CD4-positive, alpha-beta memory T cell (primary cell): Measurements from ENCODE around the gene CCDC34. TPM values are rescaled to one million over a fixed set of nuclear protein-coding genes. Genes with fewer than 3 reads are reported as not detected.

ENCODE experiments used
- CTCF ChIA-PET: fragments of 350-600 bp; sonication (Branson Sonifier 250); formaldehyde crosslinking; loops from one replicate; lab custom pipeline; 2021; ENCODE audit warnings: inconsistent platforms; ENCODE audit not compliant: partially characterized antibody; lab: Charles Lee
- POLR2A ChIA-PET: fragments of 350-600 bp; sonication (Branson Sonifier 250); formaldehyde crosslinking; loops from one replicate; lab custom pipeline; 2021; ENCODE audit not compliant: partially characterized antibody; lab: Charles Lee
- DNase-seq, 5 donors: peaks; one replicate each; pipeline versions ENCODE4 v3.0.0 to v3.0.0-alpha.2; 2020 to 2022; ENCODE audit warnings: mixed read lengths in 1 of 5
- H3K27ac ChIP-seq: one replicate; pipeline ENCODE4 v1.7.0; 2013; ENCODE audit warnings: low read depth, low read length
- H3K27me3 ChIP-seq: 2 replicates; pipeline ENCODE4 v1.7.0; 2013; ENCODE audit warnings: mild to moderate bottlenecking, low read length, moderate library complexity; ENCODE audit not compliant: insufficient read depth
- H3K36me3 ChIP-seq: 2 replicates; pipeline ENCODE4 v1.7.0; 2013; ENCODE audit warnings: mild to moderate bottlenecking, low read length, moderate library complexity; ENCODE audit not compliant: insufficient read depth
- H3K4me1 ChIP-seq: 2 replicates; pipeline ENCODE4 v1.7.0; 2013; ENCODE audit warnings: mild to moderate bottlenecking, low read length, moderate library complexity; ENCODE audit not compliant: insufficient read depth
- H3K4me3 ChIP-seq, 2 donors: one replicate each; pipeline ENCODE4 v1.7.0; 2013; ENCODE audit warnings: low read length in 2 of 2, mild to moderate bottlenecking in 1 of 2
- H3K9me3 ChIP-seq, 2 donors: one replicate each; pipeline ENCODE4 v1.7.0; 2013; ENCODE audit warnings: low read length in 2 of 2, control low read depth in 1 of 2; ENCODE audit not compliant: control insufficient read depth in 1 of 2
- H3K27ac Mint-ChIP-seq, 7 donors: one replicate each; pipeline ENCODE4 v1.8.0; 2020 to 2021; ENCODE audit warnings: mixed read lengths in 7 of 7, mild to moderate bottlenecking in 6 of 7, inconsistent platforms in 3 of 7, moderate library complexity in 3 of 7
- H3K27me3 Mint-ChIP-seq, 2 donors: one replicate each; pipeline ENCODE4 v1.8.0; 2020 to 2021; ENCODE audit warnings: mixed read lengths in 2 of 2
- H3K36me3 Mint-ChIP-seq, 2 donors: one replicate each; pipeline ENCODE4 v1.8.0; 2020 to 2021; ENCODE audit warnings: mixed read lengths in 2 of 2, inconsistent platforms in 1 of 2, mild to moderate bottlenecking in 1 of 2
- H3K4me1 Mint-ChIP-seq, 4 donors: one replicate each; pipeline ENCODE4 v1.8.0; 2020 to 2021; ENCODE audit warnings: mixed read lengths in 4 of 4, mild to moderate bottlenecking in 1 of 4
- H3K4me3 Mint-ChIP-seq, 8 donors: one replicate each; pipeline ENCODE4 v1.8.0; 2020 to 2021; ENCODE audit warnings: mixed read lengths in 8 of 8, mild to moderate bottlenecking in 7 of 8, moderate library complexity in 6 of 8, inconsistent platforms in 3 of 8
- H3K9me3 Mint-ChIP-seq, 8 donors: one replicate each; pipeline ENCODE4 v1.8.0; 2020 to 2021; ENCODE audit warnings: mixed read lengths in 8 of 8, mild to moderate bottlenecking in 5 of 8, inconsistent platforms in 3 of 8, moderate library complexity in 1 of 8
- intact Hi-C: fragments of 100-400 bp; cut with micrococcal nuclease; formaldehyde crosslinking; loops from one replicate; pipeline ENCODE4 v1.15.1; 2023
- polyA plus RNA-seq, 2 donors: library from polyadenylated mRNA; unstranded; fragments of 300-500 nt; fragmentation: Illumina TruSeq; gene quantifications; one replicate each; pipeline ENCODE4 v1.2.3, GENCODE V29; 2021
- total RNA-seq, 2 experiments: library from RNA; stranded (reverse); gene quantifications; one replicate each; pipeline ENCODE4 v1.2.3, GENCODE V29; 2021

Gene CCDC34
- total and polyA plus RNA-seq, 4 experiments from 2014 or later = 0.94 to 3.7 (median 2.7) TPM

DNA sequence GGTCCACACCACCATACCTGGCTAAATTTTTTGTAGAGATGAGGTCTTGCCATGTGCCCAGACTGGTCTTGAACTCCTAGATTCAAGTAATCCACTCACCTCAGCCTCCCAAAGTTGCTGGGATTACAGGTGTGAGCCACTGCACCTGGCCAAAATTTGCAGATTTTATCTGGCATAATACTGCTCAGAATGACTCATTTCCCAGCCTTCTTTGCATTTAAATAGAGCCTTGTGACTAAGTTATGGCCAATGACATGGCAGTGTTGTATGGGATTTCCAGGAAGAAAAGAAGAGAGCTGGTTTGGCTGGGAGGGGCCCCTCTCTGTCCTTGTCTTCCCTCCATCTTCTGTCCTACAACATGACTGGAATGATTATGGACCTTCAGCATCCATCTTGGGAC lies 55.8 kb downstream of the CCDC34 start:
- CTCF ChIA-PET = no interaction called here
- intact Hi-C loops = no loop called here

DNA sequence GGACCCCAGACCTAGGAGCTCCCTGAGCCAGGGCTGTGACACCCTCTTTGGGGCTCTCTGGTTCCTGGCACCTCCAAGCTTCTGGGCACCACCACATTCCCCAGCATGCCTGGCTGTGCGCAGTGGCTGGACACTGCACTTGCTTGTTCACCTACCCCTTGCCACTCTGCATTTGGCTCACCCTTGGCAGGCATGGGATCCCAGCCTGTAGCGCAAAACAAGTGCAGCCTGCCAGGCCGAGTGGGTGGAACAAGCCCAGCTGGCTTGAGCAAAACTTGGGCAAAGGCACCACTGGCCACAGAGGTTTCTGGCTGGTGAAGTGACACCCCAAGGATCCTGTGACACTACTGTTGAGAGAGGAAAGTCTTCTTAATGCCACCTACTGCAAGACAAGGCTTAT lies 57.3 kb downstream of the CCDC34 start:
- no peaks in the 10 kb centered on the region for H3K27me3 ChIP-seq
- H3K27ac ChIP-seq = no peak overlapping the region
- H3K4me1 ChIP-seq = no peaks in the 10 kb centered on the region
- H3K36me3 ChIP-seq = no peaks in the 10 kb centered on the region
- POLR2A ChIA-PET = no interaction called here
- H3K36me3 Mint-ChIP-seq = no peaks in the 10 kb centered on the region
- H3K4me1 Mint-ChIP-seq = no peaks in the 10 kb centered on the region
- no peak overlapping the region for H3K4me3 ChIP-seq
- intact Hi-C loops = no loop called here
- no peak for DNase-seq
- H3K4me3 Mint-ChIP-seq = no peak overlapping the region
- H3K9me3 ChIP-seq = no peaks in the 10 kb centered on the region
- CTCF ChIA-PET = interaction anchor here (1.2 kb wide), 1 partner anchor 10 kb away, joined by 3 read pairs; no protein-coding TSS in a partner anchor
- peaks cover 3 to 4% of the 10 kb centered on the region in 2 donors for H3K27me3 Mint-ChIP-seq
- no peak overlapping the region for H3K27ac Mint-ChIP-seq
- H3K9me3 Mint-ChIP-seq = peaks cover 0 to 6% (median 1%) of the 10 kb centered on the region in 8 donors

More for the DNA sequence above, 55.8 kb downstream of the CCDC34 start:
- POLR2A ChIA-PET = no interaction called here
- H3K4me1 ChIP-seq = no peaks in the 10 kb centered on the region
- Mint-ChIP-seq H3K4me3 (no peak overlapping the region), H3K27ac (no peak overlapping the region), H3K4me1 (no peaks in the 10 kb centered on the region), H3K27me3 (peaks cover 3 to 4% of the 10 kb centered on the region in 2 donors), H3K36me3 (no peaks in the 10 kb centered on the region), H3K9me3 (peaks cover 0 to 6% (median 1%) of the 10 kb centered on the region in 8 donors)
- no peak overlapping the region for H3K4me3 ChIP-seq
- no peak overlapping the region for H3K27ac ChIP-seq
- no peaks in the 10 kb centered on the region for H3K9me3 ChIP-seq
- no peaks in the 10 kb centered on the region for H3K36me3 ChIP-seq
- no peak for DNase-seq
- no peaks in the 10 kb centered on the region for H3K27me3 ChIP-seq

DNA sequence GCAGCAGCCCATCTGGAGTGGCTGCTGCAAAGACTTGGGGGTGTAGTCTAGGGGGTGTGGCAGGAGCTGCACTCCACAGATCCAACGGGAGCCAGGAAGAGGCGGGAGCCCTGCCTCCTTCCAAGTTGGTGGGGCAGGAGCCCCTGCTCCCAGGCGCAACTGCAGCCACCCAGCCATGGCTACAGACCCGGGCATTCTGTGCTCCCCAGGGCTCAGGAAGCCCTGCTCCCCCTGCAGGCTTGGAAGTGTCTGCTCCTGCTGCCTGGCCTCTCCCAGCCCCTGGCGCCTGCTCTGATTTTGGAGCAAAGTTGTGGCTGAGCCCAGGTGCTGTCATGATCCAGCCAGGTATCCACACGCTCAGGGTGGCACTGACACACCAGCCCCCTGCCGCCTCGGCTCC lies 58.5 kb downstream of the CCDC34 start:
- POLR2A ChIA-PET = no interaction called here
- intact Hi-C loops = no loop called here
- H3K4me3 Mint-ChIP-seq = no peak overlapping the region
- H3K9me3 Mint-ChIP-seq = peaks cover 0 to 6% (median 1%) of the 10 kb centered on the region in 8 donors
- H3K4me1 Mint-ChIP-seq = no peaks in the 10 kb centered on the region
- no peaks in the 10 kb centered on the region for H3K4me1 ChIP-seq
- no peak overlapping the region for H3K27ac ChIP-seq
- DNase-seq = no peak
- H3K27ac Mint-ChIP-seq = no peak overlapping the region
- no peaks in the 10 kb centered on the region for H3K36me3 ChIP-seq
- CTCF ChIA-PET = no interaction called here
- no peaks in the 10 kb centered on the region for H3K27me3 ChIP-seq
- no peaks in the 10 kb centered on the region for H3K9me3 ChIP-seq
- no peak overlapping the region for H3K4me3 ChIP-seq
- no peaks in the 10 kb centered on the region for H3K36me3 Mint-ChIP-seq
- peaks cover 3 to 4% of the 10 kb centered on the region in 2 donors for H3K27me3 Mint-ChIP-seq

DNA sequence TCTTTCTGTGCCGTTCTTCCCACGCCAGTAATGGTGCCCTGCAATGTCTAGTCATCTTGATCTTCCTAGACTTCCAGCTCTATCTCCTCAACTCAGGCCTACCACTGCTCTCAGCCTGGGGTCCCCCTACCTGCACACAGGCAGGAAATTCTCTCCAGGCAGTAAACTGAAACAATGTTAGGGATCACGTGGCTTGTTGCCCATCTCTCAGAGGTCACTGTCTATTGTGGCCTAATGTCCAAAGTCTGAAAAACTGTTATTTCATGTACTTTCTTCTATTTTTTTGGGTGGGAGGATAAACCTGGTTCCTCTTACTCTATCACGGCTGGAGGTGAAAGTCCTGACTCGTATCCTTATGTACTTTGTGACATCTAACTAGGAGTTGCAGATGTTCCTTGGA lies 59.1 kb downstream of the CCDC34 start:
- Histone ChIP-seq H3K4me3 (no peak overlapping the region), H3K9me3 (no peaks in the 10 kb centered on the region), H3K4me1 (no peaks in the 10 kb centered on the region), H3K36me3 (no peaks in the 10 kb centered on the region), H3K27ac (no peak overlapping the region), H3K27me3 (no peaks in the 10 kb centered on the region)
- H3K36me3 Mint-ChIP-seq = no peaks in the 10 kb centered on the region
- ChIA-PET POLR2A (no interaction called here), CTCF (no interaction called here)
- intact Hi-C loops = no loop called here
- H3K27me3 Mint-ChIP-seq = peaks cover 3 to 4% of the 10 kb centered on the region in 2 donors
- H3K9me3 Mint-ChIP-seq = peaks cover 0 to 6% (median 1%) of the 10 kb centered on the region in 8 donors
- no peak for DNase-seq
- no peak overlapping the region for H3K27ac Mint-ChIP-seq
- H3K4me1 Mint-ChIP-seq = no peaks in the 10 kb centered on the region
- H3K4me3 Mint-ChIP-seq = no peak overlapping the region

DNA sequence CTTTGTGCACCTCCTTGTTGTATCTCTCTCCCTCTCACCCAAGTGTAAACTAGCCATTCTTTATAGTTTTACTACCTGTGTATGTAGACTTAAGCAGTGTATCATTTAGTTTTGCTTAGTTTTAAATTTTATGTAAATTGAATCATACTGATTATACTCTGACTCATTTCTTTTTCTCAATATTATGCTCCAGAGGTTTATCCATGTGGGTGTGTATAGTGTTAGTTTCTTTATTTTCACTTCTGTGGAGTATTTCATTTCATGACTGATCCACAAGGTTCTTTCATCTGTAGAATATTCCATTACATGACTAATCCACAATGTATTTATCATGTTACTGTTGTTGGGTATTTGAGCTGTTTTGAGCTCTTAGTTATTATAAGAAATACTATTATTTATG lies 62.0 kb downstream of the CCDC34 start:
- CTCF ChIA-PET = no interaction called here
- no peaks in the 10 kb centered on the region for H3K27me3 ChIP-seq
- Mint-ChIP-seq H3K4me1 (no peaks in the 10 kb centered on the region), H3K36me3 (no peaks in the 10 kb centered on the region), H3K9me3 (peaks cover 0 to 6% (median 0%) of the 10 kb centered on the region in 8 donors), H3K27ac (no peak overlapping the region), H3K4me3 (no peak overlapping the region), H3K27me3 (peaks cover 0 to 1% of the 10 kb centered on the region in 2 donors)
- H3K4me3 ChIP-seq = no peak overlapping the region
- no peak for DNase-seq
- H3K36me3 ChIP-seq = no peaks in the 10 kb centered on the region
- POLR2A ChIA-PET = no interaction called here
- intact Hi-C loops = no loop called here
- no peaks in the 10 kb centered on the region for H3K4me1 ChIP-seq
- no peaks in the 10 kb centered on the region for H3K9me3 ChIP-seq
- no peak overlapping the region for H3K27ac ChIP-seq

DNA sequence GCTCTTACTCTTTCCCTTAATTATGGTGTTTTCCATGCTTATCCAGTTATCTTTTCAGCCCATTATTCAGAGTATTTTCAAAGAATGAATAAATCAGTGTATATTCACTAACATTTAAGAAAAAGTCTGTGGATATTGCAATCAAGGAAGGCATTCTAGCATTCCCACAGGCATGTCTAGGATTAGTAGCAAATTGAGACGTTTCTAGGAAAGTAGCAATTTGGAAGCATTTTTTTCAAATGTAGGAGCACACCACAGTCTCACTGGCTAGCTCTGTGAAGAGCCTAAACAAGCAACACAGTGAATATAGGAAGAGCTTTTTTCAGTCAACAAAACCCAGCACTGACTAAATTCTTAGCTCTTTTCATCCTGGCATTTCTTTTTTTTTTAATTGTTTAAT lies 65.4 kb downstream of the CCDC34 start:
- Mint-ChIP-seq H3K9me3 (peaks cover 0 to 3% (median 3%) of the 10 kb centered on the region in 8 donors), H3K27me3 (peaks cover 2 to 5% of the 10 kb centered on the region in 2 donors), H3K4me1 (no peaks in the 10 kb centered on the region), H3K27ac (no peak overlapping the region), H3K36me3 (no peaks in the 10 kb centered on the region), H3K4me3 (no peak overlapping the region)
- no peaks in the 10 kb centered on the region for H3K36me3 ChIP-seq
- intact Hi-C loops = no loop called here
- H3K4me1 ChIP-seq = no peaks in the 10 kb centered on the region
- no peak for DNase-seq
- H3K9me3 ChIP-seq = no peaks in the 10 kb centered on the region
- H3K4me3 ChIP-seq = no peak overlapping the region
- H3K27ac ChIP-seq = no peak overlapping the region
- no peaks in the 10 kb centered on the region for H3K27me3 ChIP-seq
- POLR2A ChIA-PET = no interaction called here
- CTCF ChIA-PET = no interaction called here

DNA sequence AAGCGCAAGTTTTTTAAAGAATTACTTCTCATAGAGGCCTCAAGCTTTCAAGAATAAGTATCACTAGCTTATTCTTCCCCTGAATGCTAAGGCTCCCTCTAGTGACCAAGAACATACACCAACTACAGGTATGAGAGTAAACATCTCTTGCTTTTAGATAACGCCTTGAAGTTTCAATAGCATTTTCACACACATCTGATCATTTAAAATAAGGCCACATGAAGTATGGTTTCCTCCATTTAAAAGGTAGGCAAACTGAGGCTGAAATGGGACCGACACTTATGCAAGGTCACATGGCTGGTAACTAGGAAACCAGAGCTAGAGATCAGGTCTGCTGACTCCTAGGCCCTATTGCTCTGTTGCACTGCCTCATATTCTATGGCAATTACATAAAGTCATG lies 66.5 kb downstream of the CCDC34 start:
- ChIA-PET CTCF (interaction anchor here (0.8 to 1.9 kb wide), 5 partner anchors 9 to 203 kb away, joined by 3 to 7 read pairs (median 3); no protein-coding TSS in a partner anchor), POLR2A (no interaction called here)
- no peak overlapping the region for H3K27ac Mint-ChIP-seq
- intact Hi-C loops = loop anchor here (1.0 kb wide), 1 partner anchor 190 kb away; no protein-coding TSS in a partner anchor
- no peak overlapping the region for H3K4me3 Mint-ChIP-seq
- H3K27me3 Mint-ChIP-seq = peaks cover 2 to 4% of the 10 kb centered on the region in 2 donors
- no peak overlapping the region for H3K27ac ChIP-seq
- no peaks in the 10 kb centered on the region for H3K4me1 ChIP-seq
- peaks cover 2 to 12% (median 6%) of the 10 kb centered on the region in 8 donors for H3K9me3 Mint-ChIP-seq
- H3K4me3 ChIP-seq = no peak overlapping the region
- H3K27me3 ChIP-seq = no peaks in the 10 kb centered on the region
- DNase-seq = no peak
- peaks cover 0 to 2% of the 10 kb centered on the region in 2 donors for H3K9me3 ChIP-seq
- no peaks in the 10 kb centered on the region for H3K36me3 ChIP-seq
- no peaks in the 10 kb centered on the region for H3K4me1 Mint-ChIP-seq
- no peaks in the 10 kb centered on the region for H3K36me3 Mint-ChIP-seq
